ENCODE data around the gene NPIPA5.
"Not testable (repeated sequence)": the region's sequence is repeated elsewhere in the genome, so short reads cannot be mapped to it uniquely, and the experiment has no call there.

NPIPA5 gene

DNA sequence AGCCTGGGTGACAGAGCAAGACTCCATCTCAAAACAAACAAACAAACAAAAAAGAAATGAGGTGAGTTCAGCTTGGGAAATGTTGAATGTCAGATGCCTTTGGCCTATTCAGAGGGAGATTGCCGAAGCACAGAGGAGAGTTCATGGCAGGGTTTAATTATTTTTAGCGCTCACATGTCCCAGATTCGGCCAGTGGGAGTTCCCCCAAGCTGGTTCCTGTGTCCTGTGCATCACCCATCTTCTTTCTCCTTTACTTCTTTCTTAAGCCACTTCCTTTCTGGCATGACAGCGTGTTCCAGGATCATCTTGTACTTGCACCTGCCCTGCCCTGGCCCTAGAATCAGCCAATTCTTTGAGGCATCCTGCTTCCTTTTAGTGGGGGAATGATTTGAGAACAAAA, 26.7 kb upstream of the NPIPA5 start:
- H3K9ac ChIP-seq (ENCODE audit: low read length in 5 of 5): no peak overlapping the region
- no peaks in the 10 kb centered on the region for H3K27me3 ChIP-seq (ENCODE audit: control insufficient read depth in 5 of 5, insufficient read depth in 4 of 5, low read length in 5 of 5)
- no peak overlapping the region for H3K27ac ChIP-seq (ENCODE audit: low read depth, low read length)
- no peaks in the 10 kb centered on the region for H3K9me3 ChIP-seq (ENCODE audit: control insufficient read depth in 5 of 5, low read length in 5 of 5)
- H3K4me3 ChIP-seq (ENCODE audit: low read depth in 1 of 5, low read length in 5 of 5): no peak overlapping the region
- peaks cover 0 to 15% (median 0%) of the 10 kb centered on the region in 5 donors for H3K4me1 ChIP-seq (ENCODE audit: control insufficient read depth in 5 of 5, insufficient read depth in 5 of 5, low read length in 5 of 5)
- H3K36me3 ChIP-seq (ENCODE audit: control insufficient read depth in 5 of 5, insufficient read depth in 5 of 5, low read length in 5 of 5): peaks cover 0 to 6% (median 4%) of the 10 kb centered on the region in 5 donors

DNA sequence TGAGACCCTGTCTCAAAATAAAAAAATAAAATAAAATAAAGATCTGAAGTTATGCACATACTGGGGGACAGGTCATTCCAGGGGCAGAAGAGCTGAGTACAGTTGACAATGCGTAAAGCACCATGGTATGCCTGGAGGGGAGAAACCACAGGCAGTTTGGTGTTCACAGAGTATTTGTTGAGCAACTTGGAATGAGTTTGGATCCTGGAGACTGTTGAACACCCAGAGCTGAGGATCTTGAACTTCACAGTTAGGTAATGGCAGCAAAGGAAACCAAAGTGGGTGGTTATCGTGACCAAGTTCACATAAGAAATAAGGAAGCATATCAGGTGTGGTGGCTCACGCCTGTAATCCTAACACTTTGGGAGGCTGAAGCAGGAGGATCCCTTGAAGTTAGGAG, 26.0 kb upstream of the NPIPA5 start:
- H3K27me3 ChIP-seq (ENCODE audit: control insufficient read depth in 5 of 5, insufficient read depth in 4 of 5, low read length in 5 of 5); H3K27ac ChIP-seq (ENCODE audit: low read depth, low read length); H3K9ac ChIP-seq (ENCODE audit: low read length in 5 of 5); H3K9me3 ChIP-seq (ENCODE audit: control insufficient read depth in 5 of 5, low read length in 5 of 5); H3K4me3 ChIP-seq (ENCODE audit: low read depth in 1 of 5, low read length in 5 of 5); H3K36me3 ChIP-seq (ENCODE audit: control insufficient read depth in 5 of 5, insufficient read depth in 5 of 5, low read length in 5 of 5): not testable (repeated sequence)
- peaks cover 0 to 15% (median 0%) of the 10 kb centered on the region in 5 donors for H3K4me1 ChIP-seq (ENCODE audit: control insufficient read depth in 5 of 5, insufficient read depth in 5 of 5, low read length in 5 of 5)

DNA sequence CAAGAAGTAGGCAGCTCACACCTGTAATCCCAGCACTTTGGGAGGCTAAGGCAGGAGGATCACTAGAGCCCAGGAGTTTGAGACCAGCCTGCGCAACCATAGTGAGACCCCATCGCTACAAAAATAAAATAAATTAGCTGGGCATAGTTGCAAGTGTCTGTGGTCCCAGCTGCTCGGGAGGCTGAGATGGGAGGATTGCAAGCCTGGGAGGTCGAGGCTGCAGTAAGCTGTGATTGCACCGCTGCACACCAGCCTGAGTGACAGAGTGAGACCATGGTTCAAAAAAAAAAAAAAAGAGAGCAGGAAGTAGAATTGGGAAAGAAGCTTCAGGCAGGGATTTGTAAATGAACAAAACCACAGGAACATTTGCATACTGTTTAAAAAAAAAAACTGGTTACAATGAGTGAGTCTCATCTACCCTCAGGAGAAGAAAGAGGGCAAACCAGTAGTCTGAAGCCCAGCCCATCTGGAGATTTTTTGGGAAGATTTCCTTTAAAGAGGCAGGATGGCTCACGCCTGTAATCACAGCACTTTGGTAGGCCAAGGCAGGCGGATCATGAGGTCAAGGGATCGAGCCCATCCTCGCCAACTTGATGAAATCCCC, 25.4 kb upstream of the NPIPA5 start:
- no peak overlapping the region for H3K27ac ChIP-seq (ENCODE audit: low read depth, low read length)
- H3K9me3 ChIP-seq (ENCODE audit: control insufficient read depth in 5 of 5, low read length in 5 of 5): no peaks in the 10 kb centered on the region
- H3K9ac ChIP-seq (ENCODE audit: low read length in 5 of 5): no peak overlapping the region
- no peak overlapping the region for H3K4me3 ChIP-seq (ENCODE audit: low read depth in 1 of 5, low read length in 5 of 5)
- peaks cover 0 to 15% (median 0%) of the 10 kb centered on the region in 5 donors for H3K4me1 ChIP-seq (ENCODE audit: control insufficient read depth in 5 of 5, insufficient read depth in 5 of 5, low read length in 5 of 5)
- H3K27me3 ChIP-seq (ENCODE audit: control insufficient read depth in 5 of 5, insufficient read depth in 4 of 5, low read length in 5 of 5): no peaks in the 10 kb centered on the region
- peaks cover 0 to 7% (median 3%) of the 10 kb centered on the region in 5 donors for H3K36me3 ChIP-seq (ENCODE audit: control insufficient read depth in 5 of 5, insufficient read depth in 5 of 5, low read length in 5 of 5)

GRCh38 chr16:15401972-15402371, 23.9 kb upstream of the NPIPA5 start:
- H3K9ac ChIP-seq (ENCODE audit: low read length in 5 of 5): no peak overlapping the region
- H3K36me3 ChIP-seq (ENCODE audit: control insufficient read depth in 5 of 5, insufficient read depth in 5 of 5, low read length in 5 of 5): peaks cover 0 to 7% (median 3%) of the 10 kb centered on the region in 5 donors
- peaks cover 0 to 15% (median 0%) of the 10 kb centered on the region in 5 donors for H3K4me1 ChIP-seq (ENCODE audit: control insufficient read depth in 5 of 5, insufficient read depth in 5 of 5, low read length in 5 of 5)
- no peaks in the 10 kb centered on the region for H3K27me3 ChIP-seq (ENCODE audit: control insufficient read depth in 5 of 5, insufficient read depth in 4 of 5, low read length in 5 of 5)
- H3K4me3 ChIP-seq (ENCODE audit: low read depth in 1 of 5, low read length in 5 of 5): no peak overlapping the region
- H3K27ac ChIP-seq (ENCODE audit: low read depth, low read length): no peak overlapping the region
- no peaks in the 10 kb centered on the region for H3K9me3 ChIP-seq (ENCODE audit: control insufficient read depth in 5 of 5, low read length in 5 of 5)

DNA sequence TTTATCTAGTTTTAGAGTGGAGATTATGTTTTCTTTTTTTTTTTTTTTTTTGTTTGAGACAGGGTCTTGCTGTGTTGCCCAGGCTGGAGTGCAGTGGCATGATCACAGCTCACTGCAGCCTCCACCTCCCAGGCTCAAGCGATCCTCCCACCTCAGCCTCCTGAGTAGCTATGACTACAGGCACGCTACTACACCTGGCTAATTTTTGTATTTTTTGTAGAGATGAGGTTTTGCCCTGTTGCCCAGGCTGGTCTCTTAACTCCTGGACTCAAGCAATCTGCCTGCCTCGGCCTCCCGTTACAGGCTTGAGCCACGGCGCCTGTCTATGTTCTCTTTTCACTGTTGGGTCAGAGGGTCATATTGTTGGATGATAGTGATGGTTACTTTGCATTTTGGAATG, 22.2 kb upstream of the NPIPA5 start:
- not testable (repeated sequence) for H3K9me3 ChIP-seq (ENCODE audit: control insufficient read depth in 5 of 5, low read length in 5 of 5); H3K27me3 ChIP-seq (ENCODE audit: control insufficient read depth in 5 of 5, insufficient read depth in 4 of 5, low read length in 5 of 5); H3K36me3 ChIP-seq (ENCODE audit: control insufficient read depth in 5 of 5, insufficient read depth in 5 of 5, low read length in 5 of 5); H3K9ac ChIP-seq (ENCODE audit: low read length in 5 of 5); H3K27ac ChIP-seq (ENCODE audit: low read depth, low read length); H3K4me3 ChIP-seq (ENCODE audit: low read depth in 1 of 5, low read length in 5 of 5)
- H3K4me1 ChIP-seq (ENCODE audit: control insufficient read depth in 5 of 5, insufficient read depth in 5 of 5, low read length in 5 of 5): peaks cover 0 to 21% (median 3%) of the 10 kb centered on the region in 5 donors

DNA sequence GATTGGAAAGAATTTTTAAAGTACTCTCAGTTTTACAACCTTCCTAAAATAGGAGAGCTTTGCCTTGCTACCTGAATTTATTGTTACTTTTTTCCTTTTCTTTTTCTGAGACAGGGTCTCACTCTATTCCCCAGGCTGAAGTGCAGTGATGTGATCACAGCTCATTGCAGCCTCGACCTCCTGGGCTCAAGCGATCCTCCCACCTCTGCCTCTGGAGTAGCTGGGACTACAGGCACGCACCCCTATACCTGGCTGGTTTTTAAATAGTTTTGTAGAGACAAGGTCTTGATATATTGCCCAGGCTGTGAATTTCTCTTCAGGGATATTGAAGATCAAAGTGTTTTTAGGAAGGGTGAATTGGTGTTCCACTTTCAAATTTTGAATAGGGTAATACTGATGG, 21.2 kb upstream of the NPIPA5 start:
- Histone ChIP-seq H3K27ac (ENCODE audit: low read depth, low read length) (no peak overlapping the region), H3K36me3 (ENCODE audit: control insufficient read depth in 5 of 5, insufficient read depth in 5 of 5, low read length in 5 of 5) (peaks cover 0 to 7% (median 3%) of the 10 kb centered on the region in 5 donors), H3K9me3 (ENCODE audit: control insufficient read depth in 5 of 5, low read length in 5 of 5) (no peaks in the 10 kb centered on the region), H3K9ac (ENCODE audit: low read length in 5 of 5) (no peak overlapping the region), H3K4me1 (ENCODE audit: control insufficient read depth in 5 of 5, insufficient read depth in 5 of 5, low read length in 5 of 5) (peaks cover 0 to 15% (median 6%) of the 10 kb centered on the region in 5 donors), H3K4me3 (ENCODE audit: low read depth in 1 of 5, low read length in 5 of 5) (no peak overlapping the region), H3K27me3 (ENCODE audit: control insufficient read depth in 5 of 5, insufficient read depth in 4 of 5, low read length in 5 of 5) (no peaks in the 10 kb centered on the region)

DNA sequence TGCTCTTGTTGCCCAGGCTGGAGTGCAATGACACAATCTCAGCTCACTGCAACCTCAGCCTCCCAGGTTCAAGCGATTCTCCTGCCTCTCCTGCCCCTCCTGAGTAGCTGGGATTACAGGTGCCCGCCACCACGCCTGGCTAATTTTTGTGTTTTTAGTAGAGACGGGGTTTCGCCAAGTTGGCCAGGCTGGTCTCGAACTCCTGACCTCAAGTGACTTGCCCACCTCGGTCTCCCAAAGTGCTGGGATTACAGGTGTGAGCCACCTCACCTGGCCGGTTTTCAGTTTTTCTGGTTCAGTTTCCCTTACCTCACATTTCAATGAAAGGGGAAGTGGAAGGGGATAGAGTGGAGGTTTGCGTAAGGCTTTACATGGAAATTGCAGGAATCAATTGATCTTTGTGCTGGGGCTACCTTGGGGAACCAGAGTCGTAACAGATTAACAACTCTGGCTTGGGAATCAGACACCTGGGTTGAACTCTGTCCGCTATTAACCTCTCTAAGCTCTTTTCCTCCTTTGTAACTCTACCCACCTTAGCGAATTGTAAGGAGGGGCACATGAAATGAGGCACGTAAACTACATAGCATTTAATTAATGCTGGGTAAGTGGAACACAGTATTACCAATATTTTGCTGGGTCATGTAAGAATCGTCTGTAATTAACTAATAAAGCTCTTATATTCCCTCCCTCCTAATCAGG, 20.7 kb upstream of the NPIPA5 start:
- Histone ChIP-seq H3K4me1 (ENCODE audit: control insufficient read depth in 5 of 5, insufficient read depth in 5 of 5, low read length in 5 of 5) (peaks cover 0 to 10% (median 6%) of the 10 kb centered on the region in 5 donors), H3K4me3 (ENCODE audit: low read depth in 1 of 5, low read length in 5 of 5) (no peak overlapping the region), H3K9ac (ENCODE audit: low read length in 5 of 5) (no peak overlapping the region), H3K27ac (ENCODE audit: low read depth, low read length) (no peak overlapping the region), H3K27me3 (ENCODE audit: control insufficient read depth in 5 of 5, insufficient read depth in 4 of 5, low read length in 5 of 5) (no peaks in the 10 kb centered on the region), H3K36me3 (ENCODE audit: control insufficient read depth in 5 of 5, insufficient read depth in 5 of 5, low read length in 5 of 5) (peaks cover 0 to 7% (median 3%) of the 10 kb centered on the region in 5 donors), H3K9me3 (ENCODE audit: control insufficient read depth in 5 of 5, low read length in 5 of 5) (no peaks in the 10 kb centered on the region)

GRCh38 chr16:15396948-15397594, 19.0 kb upstream of the NPIPA5 start:
- H3K27me3 ChIP-seq (ENCODE audit: control insufficient read depth in 5 of 5, insufficient read depth in 4 of 5, low read length in 5 of 5): no peaks in the 10 kb centered on the region
- no peaks in the 10 kb centered on the region for H3K9me3 ChIP-seq (ENCODE audit: control insufficient read depth in 5 of 5, low read length in 5 of 5)
- H3K4me1 ChIP-seq (ENCODE audit: control insufficient read depth in 5 of 5, insufficient read depth in 5 of 5, low read length in 5 of 5): peaks cover 0 to 8% (median 6%) of the 10 kb centered on the region in 5 donors
- no peak overlapping the region for H3K4me3 ChIP-seq (ENCODE audit: low read depth in 1 of 5, low read length in 5 of 5)
- no peak overlapping the region for H3K9ac ChIP-seq (ENCODE audit: low read length in 5 of 5)
- peaks cover 0 to 5% (median under 1%) of the 10 kb centered on the region in 5 donors for H3K36me3 ChIP-seq (ENCODE audit: control insufficient read depth in 5 of 5, insufficient read depth in 5 of 5, low read length in 5 of 5)
- no peak overlapping the region for H3K27ac ChIP-seq (ENCODE audit: low read depth, low read length)

DNA sequence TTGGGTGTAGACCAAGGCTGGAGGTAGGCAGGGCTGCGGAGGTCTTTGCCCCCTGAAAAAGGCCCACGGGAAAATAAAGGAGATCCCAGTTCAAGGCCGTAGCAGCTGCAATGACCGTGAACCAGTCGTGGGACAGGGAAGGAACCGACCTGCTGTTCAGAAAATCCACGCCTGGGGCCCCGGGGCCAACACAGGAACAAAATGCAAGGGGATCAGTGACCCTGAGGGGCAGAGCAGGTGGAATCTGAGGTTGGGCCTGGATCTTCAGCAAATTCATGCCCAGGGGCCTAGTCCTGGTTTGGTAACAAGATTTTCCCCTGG, 18.4 kb upstream of the NPIPA5 start:
- H3K9me3 ChIP-seq (ENCODE audit: control insufficient read depth in 5 of 5, low read length in 5 of 5); H3K4me1 ChIP-seq (ENCODE audit: control insufficient read depth in 5 of 5, insufficient read depth in 5 of 5, low read length in 5 of 5); H3K27me3 ChIP-seq (ENCODE audit: control insufficient read depth in 5 of 5, insufficient read depth in 4 of 5, low read length in 5 of 5); H3K36me3 ChIP-seq (ENCODE audit: control insufficient read depth in 5 of 5, insufficient read depth in 5 of 5, low read length in 5 of 5); H3K27ac ChIP-seq (ENCODE audit: low read depth, low read length): not testable (repeated sequence)
- Histone ChIP-seq H3K4me3 (ENCODE audit: low read depth in 1 of 5, low read length in 5 of 5) (peak overlapping the region in 4 of 5 donors; percentile 48 to 77 (median 69)), H3K9ac (ENCODE audit: low read length in 5 of 5) (peak overlapping the region in 1 of 5 donors; percentile 35)

Measured in subcutaneous abdominal adipose tissue (tissue), 5 donors.